Mesendoderm (in vitro differentiated cells): ENCODE measurements around the gene SNN.
A peak's percentile ranks its signal among the peaks of the same experiment; 100 is the strongest.

ENCODE experiments used
- DNase-seq: peaks from one replicate; pipeline ENCODE4 v3.0.0; 2013
- H2AK5ac ChIP-seq: 2 replicates; pipeline ENCODE4 v1.6.1; 2013; ENCODE audit warnings: low read length, inconsistent platforms
- H2BK120ac ChIP-seq: 2 replicates; pipeline ENCODE4 v1.6.1; 2013; ENCODE audit warnings: low read depth, mild to moderate bottlenecking, low read length, moderate library complexity, mixed read lengths
- H2BK15ac ChIP-seq: replicated peaks from 2 replicates; pipeline ENCODE4 v1.6.1; 2013; ENCODE audit warnings: low read depth, mild to moderate bottlenecking, moderate library complexity
- H2BK5ac ChIP-seq: 2 replicates; pipeline ENCODE4 v1.6.1; 2013; ENCODE audit warnings: low read length, inconsistent platforms
- H3K18ac ChIP-seq: 2 replicates; pipeline ENCODE4 v1.6.1; 2013; ENCODE audit warnings: mild to moderate bottlenecking, low read length, mixed read lengths
- H3K23ac ChIP-seq: one replicate; pipeline ENCODE4 v1.6.1; 2013; ENCODE audit warnings: low read length
- H3K27ac ChIP-seq: 2 replicates; pipeline ENCODE4 v1.5.1; 2013; ENCODE audit warnings: low read depth, mild to moderate bottlenecking, inconsistent platforms, low read length, moderate library complexity
- H3K27me3 ChIP-seq: 2 replicates; pipeline ENCODE4 v1.6.1; 2013; ENCODE audit warnings: low read length, control low read depth, mild to moderate bottlenecking, inconsistent platforms; ENCODE audit not compliant: insufficient read depth, poor library complexity
- H3K36me3 ChIP-seq: 2 replicates; pipeline ENCODE4 v1.6.1; 2013; ENCODE audit warnings: low read length, inconsistent platforms; ENCODE audit not compliant: control insufficient read depth, insufficient read depth
- H3K4ac ChIP-seq: one replicate; pipeline ENCODE4 v1.6.1; 2013; ENCODE audit warnings: low read depth, mild to moderate bottlenecking, low read length, moderate library complexity
- H3K4me1 ChIP-seq: 2 replicates; pipeline ENCODE4 v1.6.1; 2013; ENCODE audit warnings: low read depth, low read length, inconsistent platforms; ENCODE audit not compliant: control insufficient read depth
- H3K4me2 ChIP-seq: 2 replicates; pipeline ENCODE4 v1.6.1; 2013; ENCODE audit warnings: low read length
- H3K4me3 ChIP-seq: 2 replicates; pipeline ENCODE4 v1.5.1; 2013; ENCODE audit warnings: mild to moderate bottlenecking, low read length
- H3K56ac ChIP-seq: one replicate; pipeline ENCODE4 v1.6.1; 2013; ENCODE audit warnings: low read length
- H3K79me1 ChIP-seq: 2 replicates; pipeline ENCODE4 v1.6.1; 2013; ENCODE audit warnings: low read length, inconsistent platforms
- H3K79me2 ChIP-seq: 2 replicates; pipeline ENCODE4 v1.6.1; 2013; ENCODE audit warnings: mild to moderate bottlenecking, low read length; ENCODE audit not compliant: control insufficient read depth, insufficient read depth
- H3K9ac ChIP-seq: 2 replicates; pipeline ENCODE4 v1.6.1; 2013; ENCODE audit warnings: low read length, inconsistent platforms
- H4K5ac ChIP-seq: one replicate; pipeline ENCODE4 v1.6.1; 2013; ENCODE audit warnings: low read length
- H4K8ac ChIP-seq: one replicate; pipeline ENCODE4 v1.6.1; 2013; ENCODE audit warnings: low read depth, mild to moderate bottlenecking, control low read depth, low read length, moderate library complexity
- WGBS: extraction: QIAGEN DNeasy Blood & Tissue Kit; methylation state at CpG from one replicate; pipeline ENCODE4 v1.1.7; 2013; ENCODE audit warnings: low lambda C conversion rate, missing lambda C conversion rate; ENCODE audit not compliant: insufficient coverage; ENCODE audit errors: extremely low coverage; 5-methylcytosine and 5-hydroxymethylcytosine counted together

Gene SNN

GRCh38 chr16:11637320-11637719 is 30.9 kb upstream of the SNN start:
- H2BK120ac ChIP-seq: no peak overlapping the region
- H3K4me1 ChIP-seq: no peaks in the 10 kb centered on the region
- no peaks in the 10 kb centered on the region for H3K79me1 ChIP-seq
- no peak overlapping the region for H3K9ac ChIP-seq
- H3K56ac ChIP-seq: no peak overlapping the region
- no CpG with 5 or more reads among the region's 5 CpGs for WGBS
- no peak overlapping the region for H4K8ac ChIP-seq
- no peak overlapping the region for H3K18ac ChIP-seq
- H2BK15ac ChIP-seq: no peak overlapping the region
- peak; percentile 29 for DNase-seq
- no peak overlapping the region for H3K27ac ChIP-seq
- H4K5ac ChIP-seq: no peak overlapping the region
- H2BK5ac ChIP-seq: no peak overlapping the region
- H3K79me2 ChIP-seq: no peaks in the 10 kb centered on the region
- H3K4me3 ChIP-seq: no peak overlapping the region
- H2AK5ac ChIP-seq: no peak overlapping the region
- no peak overlapping the region for H3K23ac ChIP-seq
- H3K27me3 ChIP-seq: no peaks in the 10 kb centered on the region
- H3K4ac ChIP-seq: no peak overlapping the region
- no peak overlapping the region for H3K4me2 ChIP-seq
- no peaks in the 10 kb centered on the region for H3K36me3 ChIP-seq

DNA sequence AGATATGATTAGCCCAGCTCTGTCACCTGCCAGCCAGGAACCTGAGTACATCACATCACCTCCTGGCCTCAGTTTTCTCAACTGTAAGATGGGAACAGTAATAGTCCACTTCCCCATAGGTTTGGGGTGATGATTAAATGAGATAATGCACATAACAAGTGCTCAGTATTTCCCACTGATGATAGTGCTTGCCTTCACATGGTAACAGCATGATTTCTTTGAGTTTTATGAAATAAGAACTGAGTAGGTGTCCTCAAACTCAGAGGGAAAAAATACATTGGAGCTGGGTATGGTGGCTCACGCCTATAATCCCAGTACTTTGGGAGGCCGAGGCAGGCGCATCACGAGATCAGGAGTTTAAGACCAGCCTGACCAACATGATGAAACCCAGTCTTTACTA is 30.1 kb upstream of the SNN start:
- no peak overlapping the region for H2BK5ac ChIP-seq
- no peaks in the 10 kb centered on the region for H3K27me3 ChIP-seq
- no peaks in the 10 kb centered on the region for H3K4me1 ChIP-seq
- H4K8ac ChIP-seq: no peak overlapping the region
- H2BK120ac ChIP-seq: no peak overlapping the region
- no CpG with 5 or more reads among the region's 4 CpGs for WGBS
- no peak overlapping the region for H2BK15ac ChIP-seq
- H3K4me2 ChIP-seq: no peak overlapping the region
- no peak overlapping the region for H3K18ac ChIP-seq
- H3K79me1 ChIP-seq: no peaks in the 10 kb centered on the region
- H3K27ac ChIP-seq: no peak overlapping the region
- H3K36me3 ChIP-seq: no peaks in the 10 kb centered on the region
- no peak overlapping the region for H3K56ac ChIP-seq
- no peak overlapping the region for H3K9ac ChIP-seq
- no peak overlapping the region for H3K4me3 ChIP-seq
- no peaks in the 10 kb centered on the region for H3K79me2 ChIP-seq
- H4K5ac ChIP-seq: no peak overlapping the region
- no peak for DNase-seq
- no peak overlapping the region for H2AK5ac ChIP-seq
- no peak overlapping the region for H3K4ac ChIP-seq
- no peak overlapping the region for H3K23ac ChIP-seq

DNA sequence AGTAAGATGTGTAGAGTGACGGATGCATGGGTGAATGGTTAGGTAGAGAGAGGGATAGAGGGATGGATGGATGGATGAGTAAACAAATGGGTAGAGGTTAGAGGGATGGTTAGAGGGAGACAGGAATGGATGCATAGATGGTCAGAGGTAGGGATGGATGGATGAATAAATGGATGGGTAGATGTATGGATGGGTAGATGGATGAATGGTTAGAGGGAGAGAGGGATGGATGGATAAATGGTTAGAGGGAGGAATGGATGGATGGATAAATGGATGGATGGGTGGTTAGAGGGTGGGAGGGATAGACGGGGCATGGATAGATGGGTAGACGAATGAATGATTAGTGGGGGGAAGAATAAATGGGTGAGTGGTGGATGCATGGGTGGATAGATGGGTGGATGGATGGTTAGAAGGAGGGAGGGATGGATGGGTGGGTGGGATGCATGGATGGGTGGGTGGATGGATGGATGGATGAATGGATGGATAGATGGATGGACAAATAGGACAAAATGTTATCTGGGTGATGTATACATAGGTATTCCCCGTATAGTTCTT is 29.2 kb upstream of the SNN start:
- H3K79me2 ChIP-seq: no peaks in the 10 kb centered on the region
- H3K79me1 ChIP-seq: no peaks in the 10 kb centered on the region
- H3K27ac ChIP-seq: no peak overlapping the region
- H3K27me3 ChIP-seq: no peaks in the 10 kb centered on the region
- H2BK120ac ChIP-seq: no peak overlapping the region
- no peak overlapping the region for H2AK5ac ChIP-seq
- H3K9ac ChIP-seq: no peak overlapping the region
- no peak for DNase-seq
- no peak overlapping the region for H4K8ac ChIP-seq
- 100% methylated on average over 2 of the region's 4 CpGs for WGBS
- H3K4me2 ChIP-seq: no peak overlapping the region
- H3K4me1 ChIP-seq: no peaks in the 10 kb centered on the region
- H3K4ac ChIP-seq: no peak overlapping the region
- H3K18ac ChIP-seq: no peak overlapping the region
- no peak overlapping the region for H4K5ac ChIP-seq
- H2BK5ac ChIP-seq: no peak overlapping the region
- no peak overlapping the region for H3K23ac ChIP-seq
- no peaks in the 10 kb centered on the region for H3K36me3 ChIP-seq
- no peak overlapping the region for H2BK15ac ChIP-seq
- H3K4me3 ChIP-seq: no peak overlapping the region
- no peak overlapping the region for H3K56ac ChIP-seq

GRCh38 chr16:11639925-11640899 is 28.0 kb upstream of the SNN start:
- Histone ChIP-seq H3K36me3 (no peaks in the 10 kb centered on the region), H2BK5ac (no peak overlapping the region), H3K4me1 (no peaks in the 10 kb centered on the region), H3K4ac (peak overlapping the region; percentile 44), H3K27ac (no peak overlapping the region), H3K18ac (no peak overlapping the region), H2AK5ac (no peak overlapping the region), H4K8ac (no peak overlapping the region), H3K4me2 (no peak overlapping the region), H2BK120ac (no peak overlapping the region), H3K9ac (no peak overlapping the region), H4K5ac (no peak overlapping the region), H3K79me1 (no peaks in the 10 kb centered on the region), H3K23ac (no peak overlapping the region), H3K79me2 (no peaks in the 10 kb centered on the region), H3K27me3 (no peaks in the 10 kb centered on the region), H3K56ac (peak overlapping the region; percentile 53), H3K4me3 (no peak overlapping the region), H2BK15ac (no peak overlapping the region)
- WGBS: no CpG with 5 or more reads among the region's 25 CpGs
- peak; percentile 95 for DNase-seq

GRCh38 chr16:11640987-11641817 is 27.1 kb upstream of the SNN start:
- Histone ChIP-seq H2BK120ac (no peak overlapping the region), H3K4me1 (no peaks in the 10 kb centered on the region), H3K27me3 (no peaks in the 10 kb centered on the region), H3K4ac (no peak overlapping the region), H2BK5ac (no peak overlapping the region), H3K23ac (no peak overlapping the region), H3K79me2 (no peaks in the 10 kb centered on the region), H3K4me2 (no peak overlapping the region), H4K5ac (no peak overlapping the region), H2AK5ac (no peak overlapping the region), H3K18ac (no peak overlapping the region), H3K27ac (no peak overlapping the region), H3K36me3 (no peaks in the 10 kb centered on the region), H4K8ac (no peak overlapping the region), H3K4me3 (no peak overlapping the region), H3K56ac (peak overlapping the region; percentile 17), H3K79me1 (no peaks in the 10 kb centered on the region), H2BK15ac (no peak overlapping the region), H3K9ac (no peak overlapping the region)
- no CpG with 5 or more reads among the region's 20 CpGs for WGBS
- peak; percentile 71 for DNase-seq
